HG03442 (cell line): ENCODE data around the gene TNS1.
"Not testable (repeated sequence)": the region's sequence is repeated elsewhere in the genome, so short reads cannot be mapped to it uniquely, and the experiment has no call there.

Source experiments
- ATAC-seq: cut with Tn5 transposase; IDR thresholded peaks from one replicate; pipeline ENCODE4 v1.9.1; 2021; ENCODE audit warnings: mild to moderate bottlenecking, moderate library complexity; ENCODE audit not compliant: unreplicated experiment

The TNS1 gene

DNA sequence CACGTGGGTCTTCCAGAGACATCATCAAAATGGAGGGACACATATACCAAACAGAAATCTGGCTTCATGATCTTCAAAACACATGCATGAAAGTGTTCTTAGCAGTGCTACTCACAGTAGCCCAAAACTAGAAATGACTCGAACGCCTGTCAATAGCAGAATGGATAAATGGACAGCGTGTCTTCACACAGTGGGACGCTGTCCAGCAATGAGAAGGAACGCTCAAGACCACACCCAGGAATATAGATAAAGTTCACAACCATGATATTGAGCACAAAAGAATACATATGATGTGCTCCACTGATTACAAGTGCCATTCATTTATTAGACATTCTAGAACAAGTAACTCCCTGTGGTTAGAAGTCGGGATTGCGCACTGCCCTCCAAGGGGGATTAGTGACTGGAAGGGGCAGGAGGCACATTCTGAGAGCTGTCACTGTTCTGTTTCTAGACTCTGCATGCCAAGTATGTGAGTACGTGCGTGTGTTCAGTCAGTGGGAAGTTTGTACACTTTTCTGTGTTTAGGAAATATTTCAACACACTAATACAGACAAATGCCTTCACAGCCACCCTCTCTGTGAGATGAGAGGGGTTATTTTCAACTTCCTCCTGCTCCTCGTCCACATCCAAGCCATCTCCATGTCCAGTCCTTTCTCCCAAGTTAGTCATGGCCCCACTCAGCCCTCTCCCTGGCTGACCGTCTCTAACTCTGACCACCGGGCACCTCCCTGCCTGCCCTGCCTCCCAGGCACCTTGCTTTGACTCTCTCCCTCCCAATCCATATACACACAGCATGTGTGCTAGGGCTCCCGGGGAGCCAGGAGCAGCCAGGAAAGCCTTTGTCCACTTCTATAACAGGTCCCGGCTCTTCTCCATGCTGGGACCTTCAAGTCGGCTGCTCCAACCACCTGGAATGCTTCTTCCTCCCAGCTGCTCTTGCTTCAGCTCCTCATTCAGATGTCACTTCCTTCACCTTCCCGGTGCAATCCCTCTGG, 26.9 kb upstream of the TNS1 start:
- ATAC-seq = no peak

DNA sequence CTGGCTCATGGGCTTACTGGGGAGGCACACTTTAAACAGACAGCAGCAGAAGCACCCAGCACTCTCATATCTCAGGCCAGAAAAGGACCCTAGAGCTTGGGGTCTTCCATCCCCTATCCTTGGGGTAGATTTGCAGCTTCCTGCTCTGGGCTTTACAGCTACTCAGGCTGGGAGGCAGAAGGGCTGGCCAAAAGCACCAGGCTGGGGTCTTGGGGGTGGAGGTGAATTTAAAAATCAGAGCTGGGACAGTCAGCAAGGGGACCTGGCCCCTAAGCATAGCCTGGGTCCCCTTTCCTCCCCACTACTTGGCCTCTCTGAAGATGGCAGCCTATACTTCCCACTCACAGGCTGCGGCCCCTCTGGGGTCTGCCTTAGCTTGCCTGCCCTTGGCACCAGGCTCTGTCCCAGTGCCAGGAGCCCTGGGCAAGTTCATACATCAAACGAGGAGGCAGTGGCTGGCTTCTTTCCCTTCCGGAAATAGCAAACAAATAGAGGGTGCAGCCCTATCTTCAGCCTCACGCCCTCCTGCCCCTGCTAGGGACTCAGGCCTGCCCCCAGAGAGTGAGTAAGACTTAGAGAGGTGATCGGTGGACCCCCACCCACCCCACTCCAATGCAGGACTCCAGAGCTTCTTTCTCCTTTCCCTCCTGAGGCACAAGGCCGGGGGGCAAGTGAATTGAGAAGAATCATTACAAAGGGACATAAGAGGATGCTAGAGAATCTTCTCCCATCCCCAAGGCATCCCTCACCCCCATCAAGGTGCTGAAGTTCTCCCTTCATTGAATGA, 26.0 kb upstream of the TNS1 start:
- ATAC-seq = no peak

DNA sequence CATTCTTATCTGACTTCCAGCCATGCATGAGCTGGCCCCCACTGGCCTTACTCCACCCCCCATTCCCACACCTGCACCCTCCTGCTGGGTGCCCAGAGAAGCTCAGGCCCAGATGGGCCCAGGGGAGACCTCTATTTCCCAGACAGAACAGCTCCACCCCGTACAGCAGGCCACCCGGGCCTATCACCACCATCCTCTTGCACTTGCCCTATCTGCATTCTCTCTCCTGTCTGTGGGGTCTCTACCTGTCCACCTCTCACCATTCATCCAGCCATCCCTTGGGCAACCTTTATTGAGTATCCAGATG, 25.3 kb upstream of the TNS1 start:
- no peak for ATAC-seq

DNA sequence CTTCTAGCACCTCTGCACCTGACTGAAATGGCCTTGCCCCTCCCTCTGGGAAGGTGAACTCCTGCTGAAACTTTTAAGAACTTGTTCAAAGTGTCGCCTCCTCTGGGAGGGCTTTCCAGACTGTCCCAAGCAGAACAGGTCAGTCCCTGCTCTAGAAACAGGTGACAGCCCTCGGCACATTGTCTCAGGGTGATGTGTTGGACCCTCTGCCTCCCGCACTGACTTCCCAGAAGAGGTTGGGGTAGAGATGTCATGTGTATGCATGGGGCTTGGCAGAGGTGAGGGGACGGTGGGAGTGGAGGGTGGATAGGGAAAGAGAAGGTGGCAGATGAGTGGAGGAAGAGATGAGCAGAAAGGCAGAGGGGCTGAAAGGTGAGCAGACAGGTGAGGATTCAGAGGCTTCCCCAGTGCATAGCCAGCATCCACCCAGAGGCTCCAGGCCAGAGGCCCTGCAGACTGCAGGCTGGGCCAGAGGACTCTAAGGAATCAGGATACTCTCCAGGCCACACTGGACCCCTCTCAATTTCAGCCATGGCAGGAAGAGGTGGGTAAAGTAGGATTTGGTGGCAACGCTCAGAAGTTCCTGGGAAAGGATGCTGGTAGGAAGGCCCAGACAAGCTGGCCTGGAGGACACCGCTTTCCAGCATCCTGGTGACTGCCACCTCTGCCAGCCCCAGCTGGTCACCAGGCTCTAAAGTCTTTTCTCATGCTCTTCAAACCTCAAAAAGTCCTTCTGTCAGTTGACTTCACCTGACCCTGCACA, 24.8 kb upstream of the TNS1 start:
- no peak for ATAC-seq

DNA sequence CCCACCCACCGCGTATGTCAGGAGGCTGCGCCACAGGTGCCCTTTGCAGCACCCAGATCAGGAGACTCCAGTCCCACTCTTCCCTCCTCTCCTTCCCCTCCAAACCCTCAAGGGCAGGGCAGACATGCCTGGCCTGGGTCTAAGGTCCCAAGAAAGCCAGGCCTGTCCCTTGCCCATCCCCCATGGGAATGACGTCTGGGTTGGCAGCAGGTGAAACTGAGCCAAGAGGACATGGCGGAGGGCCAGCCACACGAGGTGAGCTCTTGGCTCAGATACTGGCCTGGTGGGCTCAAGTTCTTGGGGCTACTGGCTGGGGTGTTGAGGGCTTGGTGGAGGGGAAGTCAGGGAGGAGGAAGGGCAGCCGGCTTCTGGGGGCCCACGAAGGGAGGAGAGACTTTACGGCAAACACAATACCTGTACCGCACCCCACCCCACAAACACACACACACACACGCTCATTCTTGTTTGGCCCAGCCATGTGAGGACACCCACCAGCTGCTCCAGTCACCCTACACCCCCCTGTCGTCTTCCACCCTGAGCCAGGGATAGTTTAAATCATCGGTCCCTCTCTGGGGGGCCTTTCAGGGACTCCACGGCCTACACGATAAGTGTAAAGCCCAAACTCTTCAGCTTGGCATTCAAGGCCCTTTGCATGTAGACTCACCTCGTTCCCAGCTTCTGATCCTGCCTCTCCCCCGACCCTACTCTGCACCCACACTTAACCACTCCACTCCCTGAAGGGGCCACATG, 24.1 kb upstream of the TNS1 start:
- no peak for ATAC-seq

DNA sequence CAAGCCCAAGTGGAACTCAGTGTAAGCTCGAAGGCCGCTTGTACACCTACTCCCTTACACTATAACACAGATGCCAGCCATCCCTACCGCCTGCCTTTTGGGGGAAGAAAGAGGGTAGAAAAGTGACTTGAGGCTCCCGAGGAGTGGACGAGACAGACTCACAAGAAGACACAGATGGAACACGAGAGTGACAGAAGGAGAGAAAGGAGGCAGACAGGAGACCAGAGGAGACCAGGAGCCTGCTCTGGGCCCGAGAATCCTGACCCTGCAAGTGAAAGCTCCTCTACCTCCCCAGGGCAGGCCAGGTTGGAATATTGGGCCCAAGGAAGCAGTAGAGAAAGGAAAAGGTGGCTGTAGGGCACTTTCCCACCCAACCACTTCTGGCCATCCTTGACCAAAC, 23.4 kb upstream of the TNS1 start:
- no peak for ATAC-seq

DNA sequence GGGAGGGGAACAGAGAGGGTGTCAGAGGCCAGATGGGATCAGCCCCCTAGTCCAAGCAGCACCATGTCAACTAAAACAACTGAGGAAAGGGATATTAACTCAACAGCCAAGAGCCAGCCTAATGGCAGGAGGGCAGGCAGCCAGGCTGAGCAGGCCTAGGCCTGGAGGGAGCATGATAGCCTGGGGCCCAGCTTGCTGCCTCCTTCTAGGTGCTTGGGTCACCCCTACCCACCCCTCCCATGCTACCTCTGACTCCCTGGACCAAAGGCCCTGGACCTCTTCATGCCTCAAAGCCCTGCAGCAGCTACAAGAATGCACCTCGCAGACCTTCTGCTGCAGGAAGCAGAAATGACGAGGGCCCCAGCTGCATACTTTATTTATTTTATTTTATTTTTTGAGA, 22.1 kb upstream of the TNS1 start:
- no peak for ATAC-seq

DNA sequence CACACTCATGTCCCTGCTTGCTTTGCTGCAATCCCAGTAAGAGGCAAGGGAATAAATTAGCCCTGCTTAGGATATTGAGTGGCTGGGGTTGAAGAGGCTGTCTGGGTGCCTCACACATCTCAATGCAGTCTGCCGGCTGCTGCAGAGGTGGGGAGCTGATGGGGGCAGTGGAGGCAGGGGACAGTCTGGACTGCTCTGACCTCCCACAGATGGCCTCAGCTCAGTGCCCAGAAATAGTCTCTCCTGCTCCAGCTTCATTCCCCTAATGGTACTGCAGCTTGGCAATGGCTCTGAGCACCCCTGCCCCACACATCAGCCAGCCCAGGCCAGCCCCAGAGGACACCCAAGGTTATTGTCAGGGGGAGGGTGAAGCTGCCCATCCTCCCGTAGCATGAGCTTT, 21.5 kb upstream of the TNS1 start:
- ATAC-seq = no peak

DNA sequence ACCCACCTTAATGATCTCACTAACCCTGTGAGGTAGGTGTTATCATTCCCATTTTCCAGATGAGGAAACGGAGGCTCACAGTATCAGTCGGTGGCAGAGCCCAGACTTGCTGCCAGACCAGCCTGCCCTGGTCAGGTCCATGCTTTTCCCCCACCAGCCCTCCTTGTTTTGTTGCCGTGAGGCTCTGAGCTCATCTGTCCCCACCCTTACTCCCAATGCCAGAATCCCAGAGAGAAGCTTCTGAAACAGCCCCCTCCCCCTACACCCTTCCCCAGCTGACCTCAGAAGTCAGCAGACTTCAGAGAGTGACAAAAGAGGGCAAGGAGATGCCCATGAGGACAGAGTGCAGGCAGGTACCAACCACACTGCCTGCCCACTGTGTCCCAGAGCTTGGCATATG, 20.8 kb upstream of the TNS1 start:
- no peak for ATAC-seq

DNA sequence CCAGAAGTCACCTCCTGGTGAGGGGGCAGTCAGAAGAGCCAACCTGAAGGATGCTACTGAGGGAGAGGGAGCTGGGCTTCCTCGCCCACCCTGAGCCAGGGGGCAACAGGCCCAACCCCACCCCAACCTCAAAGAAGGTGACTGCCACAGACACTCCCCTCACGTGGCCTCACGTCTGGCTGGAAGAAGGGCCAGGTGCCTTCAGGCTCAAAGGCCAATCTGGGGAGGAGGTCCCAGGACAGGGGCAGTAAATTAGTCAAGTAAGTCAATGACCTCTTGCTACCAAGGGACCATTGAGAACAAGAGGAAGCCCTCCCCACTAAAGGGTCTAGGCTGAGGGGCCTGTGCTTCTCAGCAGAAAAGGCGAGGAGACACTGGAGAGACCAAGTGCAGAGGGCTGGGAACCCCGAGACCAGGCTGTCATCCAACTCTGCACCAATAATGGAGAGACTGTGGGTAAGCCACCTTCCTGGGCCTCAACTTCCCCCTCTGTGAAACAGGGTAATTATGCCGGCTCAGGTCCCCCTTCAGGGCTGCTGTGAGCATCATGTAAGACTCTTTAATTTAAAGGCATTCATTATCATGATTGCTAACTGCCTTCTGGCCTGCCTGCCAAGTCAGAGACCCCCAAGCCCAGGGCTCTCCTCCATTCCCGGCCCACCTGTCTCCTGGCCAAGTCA, 20.2 kb upstream of the TNS1 start:
- no peak for ATAC-seq

DNA sequence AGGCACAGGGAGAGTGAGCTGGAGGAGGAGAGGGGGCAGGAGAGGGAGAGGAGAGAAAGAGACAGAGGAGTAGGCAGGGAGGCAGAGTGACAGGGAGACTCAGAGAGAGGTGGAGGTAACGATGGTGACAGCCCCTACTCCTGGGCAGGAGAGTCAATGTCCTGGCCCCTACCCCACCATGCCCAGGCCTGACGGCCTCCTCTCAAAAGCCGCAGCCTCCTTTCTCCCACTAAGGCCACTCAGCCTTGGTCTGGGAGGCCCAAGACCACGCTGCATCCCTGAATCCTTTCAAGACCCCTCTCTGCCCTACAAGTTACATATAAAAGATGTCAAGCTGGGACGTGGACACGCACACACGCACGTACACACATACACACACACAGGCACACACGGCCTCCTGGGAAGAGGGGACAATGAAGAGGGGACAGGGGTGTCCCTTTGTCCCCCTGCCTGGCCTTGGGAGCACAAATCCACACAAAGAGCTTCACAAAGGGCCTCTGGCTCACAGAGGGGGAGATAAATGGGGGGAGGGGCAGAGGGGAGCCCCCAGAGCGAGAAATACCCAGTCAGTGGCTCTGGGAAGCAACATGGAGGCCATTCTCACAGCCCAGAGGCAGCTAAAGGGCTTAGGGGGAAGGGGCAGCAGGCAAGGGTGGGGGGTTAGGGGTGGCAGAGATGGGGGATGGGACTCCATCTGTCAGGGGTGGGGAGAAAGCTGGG, 19.5 kb upstream of the TNS1 start:
- no peak for ATAC-seq

DNA sequence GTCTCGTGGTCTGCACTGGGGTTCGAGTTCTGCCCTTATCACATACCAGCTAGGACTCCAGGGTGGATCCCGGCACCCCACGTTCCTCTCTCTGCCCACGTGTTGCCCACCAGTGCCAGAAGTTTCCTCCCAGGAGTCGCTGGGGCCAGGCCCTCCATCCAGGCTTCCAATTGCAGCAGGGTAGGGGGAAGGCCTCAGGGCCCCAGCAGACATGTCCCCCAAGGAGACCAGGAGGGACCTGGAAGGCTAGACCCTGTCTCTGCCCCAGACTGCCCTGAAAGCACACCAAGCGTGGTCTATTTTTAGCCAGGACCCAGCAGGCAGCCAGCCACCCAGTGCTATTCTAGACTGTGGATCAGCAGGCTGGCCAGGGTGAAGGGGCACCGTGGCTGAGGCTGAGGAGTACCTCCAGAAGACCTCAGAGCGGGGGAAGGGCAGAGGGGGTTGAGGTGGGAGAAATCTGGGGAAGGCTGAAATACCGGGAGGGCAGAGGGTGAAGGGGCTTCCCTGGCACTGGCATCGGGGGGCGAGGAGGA, 18.8 kb upstream of the TNS1 start:
- no peak for ATAC-seq

DNA sequence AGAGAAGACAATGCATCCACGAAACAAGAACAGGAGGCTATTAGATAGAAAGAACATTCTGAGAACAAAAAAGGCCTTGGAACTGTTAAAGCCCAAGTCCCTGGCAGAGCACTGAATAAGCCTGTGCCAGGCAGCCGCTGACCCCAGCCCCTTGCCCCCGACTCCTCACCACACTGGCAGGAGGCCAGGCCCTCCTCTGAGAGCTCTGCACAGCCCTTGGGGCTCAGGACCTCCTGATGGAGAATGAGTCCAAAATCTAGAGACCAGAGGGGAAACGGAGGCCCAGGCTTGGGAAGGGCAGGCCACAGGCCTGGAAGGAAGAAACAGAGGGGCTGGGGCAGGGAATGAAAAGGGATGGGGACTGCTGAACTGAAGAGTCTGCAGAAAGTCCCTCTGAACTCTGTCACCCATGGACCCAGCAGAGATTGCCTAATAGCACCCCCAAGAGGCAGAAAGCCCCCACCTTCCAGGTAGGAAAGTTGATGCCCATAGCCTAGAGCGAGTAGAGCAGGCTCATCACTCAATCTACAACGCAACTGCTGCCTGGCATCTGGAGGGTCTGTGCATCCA, 18.3 kb upstream of the TNS1 start:
- ATAC-seq = no peak

DNA sequence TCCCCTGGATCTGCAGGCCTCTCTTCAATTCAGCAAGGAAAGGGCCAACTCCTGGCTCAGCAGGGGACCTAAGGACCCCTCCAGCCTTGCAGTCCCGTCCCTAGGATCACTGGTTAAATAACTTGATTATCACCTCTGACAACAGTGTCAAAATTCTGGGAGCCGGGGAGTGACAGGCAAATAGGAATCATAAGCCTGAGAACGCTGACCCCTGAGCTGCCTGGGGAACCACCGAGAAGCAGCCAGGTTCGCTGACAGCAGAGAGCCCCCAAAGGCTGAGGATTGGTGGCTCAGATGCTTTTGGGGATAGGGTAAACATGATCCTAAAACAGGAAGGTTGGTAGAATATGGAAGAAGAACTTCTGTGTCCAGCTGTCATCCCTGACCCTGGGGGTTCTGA, 17.5 kb upstream of the TNS1 start:
- no peak for ATAC-seq

DNA sequence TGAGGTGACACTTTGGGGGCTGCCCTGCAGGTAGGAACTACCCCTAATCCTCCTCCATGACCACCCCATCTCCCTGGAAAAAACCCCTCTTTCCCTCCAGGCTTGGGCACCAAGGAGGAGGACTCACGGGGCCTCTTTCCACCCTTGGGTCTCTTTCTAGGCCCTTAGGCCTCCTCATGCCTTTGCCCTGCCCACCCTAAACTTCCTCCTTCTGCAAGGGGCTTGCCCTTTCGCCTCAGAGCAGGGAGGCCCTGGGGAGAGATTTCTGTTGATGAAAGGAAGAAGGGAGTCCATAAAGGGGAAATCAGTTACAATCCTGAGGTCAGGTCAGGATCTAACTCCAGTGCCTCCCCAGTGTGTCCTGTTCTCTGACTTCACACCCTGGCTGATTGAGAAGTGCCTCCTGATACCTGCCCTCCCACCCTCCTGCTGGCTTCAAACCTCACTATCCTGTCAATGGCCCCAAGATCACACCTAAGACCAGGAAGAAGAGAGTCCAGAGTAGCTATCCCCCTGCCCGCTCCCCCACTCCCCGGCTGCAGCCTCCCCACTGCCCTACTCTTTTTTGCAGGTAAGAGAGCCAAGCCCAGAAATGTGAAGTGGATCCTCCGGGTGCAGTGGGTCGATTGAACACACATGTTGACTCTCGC, 16.7 kb upstream of the TNS1 start:
- ATAC-seq = no peak

DNA sequence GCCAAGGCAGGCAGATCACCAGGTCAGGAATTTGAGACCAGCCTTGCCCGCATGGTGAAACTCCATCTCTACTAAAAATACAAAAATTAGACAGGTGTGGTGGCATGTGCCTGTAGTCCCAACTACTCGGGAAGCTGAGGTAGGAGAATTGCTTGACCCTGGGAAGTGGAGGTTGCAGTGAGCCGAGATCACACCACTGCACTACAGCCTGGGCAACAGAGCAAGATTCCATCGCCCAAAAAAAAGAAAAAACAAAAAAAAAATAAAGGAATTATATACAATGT, 16.0 kb upstream of the TNS1 start:
- ATAC-seq = not testable (repeated sequence)

DNA sequence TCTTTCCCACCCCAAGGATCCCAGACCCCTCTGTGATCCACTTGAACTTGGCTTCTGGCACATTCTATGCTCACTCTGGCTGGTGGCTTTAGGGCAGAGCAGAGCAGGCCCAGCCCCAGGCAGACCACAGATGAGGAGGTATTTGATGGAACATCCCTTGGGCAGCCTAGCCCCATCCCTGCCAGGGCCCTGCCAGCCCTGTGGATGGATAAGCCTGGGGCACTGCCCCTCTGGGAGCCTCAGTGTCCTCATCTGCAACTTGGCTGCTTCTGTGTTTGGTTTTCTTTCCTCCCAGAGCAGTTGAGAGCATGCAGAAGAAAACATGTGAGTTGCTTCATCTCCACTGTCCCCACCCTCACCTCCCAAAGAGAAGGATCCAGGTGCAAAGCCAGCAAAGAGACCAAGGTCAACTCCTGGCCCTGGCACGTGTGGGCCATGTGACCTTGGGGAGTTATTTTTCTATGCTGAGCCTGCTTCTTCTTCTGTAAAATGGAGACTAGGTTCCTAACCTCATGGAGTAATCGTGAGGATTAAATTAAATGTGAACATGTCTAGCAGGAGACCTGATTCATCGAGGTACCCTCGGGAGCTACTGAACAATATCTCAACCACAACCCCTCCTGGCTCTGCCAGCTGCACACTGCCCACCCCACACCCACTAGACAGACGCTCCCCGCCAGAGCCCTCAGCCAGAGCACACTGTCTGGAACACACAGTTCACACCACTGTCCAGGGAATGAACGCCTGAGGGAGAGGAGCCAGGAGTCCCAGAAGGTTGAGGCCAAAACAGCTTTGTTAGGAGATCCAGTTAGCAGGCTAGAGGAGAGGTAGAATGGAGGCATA, 14.6 kb upstream of the TNS1 start:
- no peak for ATAC-seq

DNA sequence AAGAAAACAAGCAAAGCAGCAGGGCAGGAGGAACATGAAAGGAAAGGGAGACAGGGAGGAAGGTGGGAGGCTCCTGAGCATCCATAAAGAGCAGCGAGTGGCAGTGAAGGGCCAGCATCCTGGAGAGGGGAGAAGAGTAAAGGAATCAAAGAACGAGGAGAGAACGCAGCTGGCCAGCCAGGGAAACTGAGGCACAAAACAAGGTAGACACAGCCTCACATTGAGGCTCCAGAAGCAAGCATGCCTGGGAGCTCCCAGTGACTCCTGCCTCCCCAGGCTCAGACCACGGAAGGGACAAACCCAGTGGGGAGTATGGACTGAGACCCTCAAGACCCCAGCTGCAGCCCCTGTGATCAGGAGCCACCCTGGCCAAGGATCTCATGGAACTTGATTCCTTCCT, 14.0 kb upstream of the TNS1 start:
- ATAC-seq = no peak
